Activated CD4-positive, alpha-beta memory T cell treated with anti-CD3 and anti-CD28 coated beads for 36 hours (primary cell): ENCODE measurements around the gene ENPP7. TPM values are rescaled to one million over a fixed set of nuclear protein-coding genes. Genes with fewer than 3 reads are reported as not detected.

ENCODE experiments used
- CTCF ChIA-PET: fragments of 350-600 bp; sonication (Branson Sonifier 250); formaldehyde crosslinking; loops from one replicate; lab custom pipeline; 2021; ENCODE audit warnings: antibody characterized with exemption, inconsistent platforms; lab: Charles Lee
- POLR2A ChIA-PET: fragments of 350-600 bp; sonication (Branson Sonifier 250); formaldehyde crosslinking; loops from one replicate; lab custom pipeline; 2021; ENCODE audit warnings: antibody characterized with exemption; lab: Charles Lee
- DNase-seq: peaks from one replicate; pipeline ENCODE4 v3.0.0-alpha.2; 2020
- H3K27ac Mint-ChIP-seq: one replicate; pipeline ENCODE4 v1.8.0; 2021; ENCODE audit warnings: mixed read lengths
- H3K27me3 Mint-ChIP-seq: one replicate; pipeline ENCODE4 v1.8.0; 2021; ENCODE audit warnings: mixed read lengths
- H3K36me3 Mint-ChIP-seq: one replicate; pipeline ENCODE4 v1.8.0; 2021; ENCODE audit warnings: mixed read lengths
- H3K4me1 Mint-ChIP-seq: one replicate; pipeline ENCODE4 v1.8.0; 2021; ENCODE audit warnings: low read depth, mixed read lengths
- H3K4me3 Mint-ChIP-seq: one replicate; pipeline ENCODE4 v1.8.0; 2021; ENCODE audit warnings: mild to moderate bottlenecking, mixed read lengths
- H3K9me3 Mint-ChIP-seq: one replicate; pipeline ENCODE4 v1.8.0; 2021; ENCODE audit warnings: mixed read lengths
- intact Hi-C: fragments of 100-400 bp; cut with micrococcal nuclease; formaldehyde crosslinking; loops from one replicate; pipeline ENCODE4 v1.15.1; 2023
- total RNA-seq, 2 experiments: library from RNA; stranded (reverse); gene quantifications; one replicate each; pipeline ENCODE4 v1.2.3, GENCODE V29; 2021

Gene ENPP7
- total RNA-seq, 2 experiments from 2014 or later: 0.10 TPM; not detected in 1

DNA sequence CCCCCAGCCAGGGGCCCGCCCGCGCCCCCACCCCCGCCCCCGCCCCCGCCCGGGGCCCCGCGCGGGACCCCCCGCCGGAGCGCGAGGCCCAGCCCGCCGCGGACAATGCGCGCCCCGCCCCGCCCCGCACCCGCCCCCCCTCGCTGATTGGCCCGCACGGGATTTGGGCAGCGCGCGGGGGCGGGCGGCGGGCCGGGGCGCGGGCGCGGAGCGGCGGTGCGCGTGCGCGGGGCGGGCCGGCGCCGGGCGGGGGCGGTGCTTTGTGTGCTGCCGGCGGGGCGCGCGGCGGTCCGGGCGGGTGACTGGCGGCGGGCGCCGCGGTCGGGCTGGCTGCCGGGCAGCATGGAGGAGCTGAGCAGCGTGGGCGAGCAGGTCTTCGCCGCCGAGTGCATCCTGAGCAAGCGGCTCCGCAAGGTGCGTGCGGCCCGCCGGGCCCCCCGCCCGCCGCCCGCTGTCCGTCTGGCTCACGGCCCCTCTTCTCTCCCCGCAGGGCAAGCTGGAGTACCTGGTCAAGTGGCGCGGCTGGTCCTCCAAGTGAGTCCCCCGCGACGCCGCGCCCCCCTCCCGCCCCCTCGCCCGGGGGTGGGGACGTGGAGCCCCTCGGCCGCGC lies 47.3 kb downstream of the ENPP7 start, which contains the start of gene CBX2:
Gene CBX2, plus strand, starts transcription at position 255 of the 610 bp plus-strand sequence. Its CDS starts 88 bp downstream, at position 343.
- POLR2A ChIA-PET: no interaction called here
- CTCF ChIA-PET: interaction anchor here (1.1 to 2.6 kb wide), 5 partner anchors 13 to 138 kb away, joined by 3 to 7 read pairs (median 3); no protein-coding TSS in a partner anchor
- Mint-ChIP-seq H3K9me3 (no peaks in the 10 kb centered on the region), H3K4me3 (peak within 1 kb of the TSS; percentile 77), H3K27me3 (peaks cover 71% of the 10 kb centered on the region), H3K4me1 (peaks cover 14% of the 10 kb centered on the region), H3K36me3 (no peaks in the 10 kb centered on the region), H3K27ac (peak within 1 kb of the TSS; percentile 47)
- DNase-seq: peak; percentile 86
- intact Hi-C loops: loop anchor here (2.0 kb wide), 1 partner anchor 31 kb away; no protein-coding TSS in a partner anchor

DNA sequence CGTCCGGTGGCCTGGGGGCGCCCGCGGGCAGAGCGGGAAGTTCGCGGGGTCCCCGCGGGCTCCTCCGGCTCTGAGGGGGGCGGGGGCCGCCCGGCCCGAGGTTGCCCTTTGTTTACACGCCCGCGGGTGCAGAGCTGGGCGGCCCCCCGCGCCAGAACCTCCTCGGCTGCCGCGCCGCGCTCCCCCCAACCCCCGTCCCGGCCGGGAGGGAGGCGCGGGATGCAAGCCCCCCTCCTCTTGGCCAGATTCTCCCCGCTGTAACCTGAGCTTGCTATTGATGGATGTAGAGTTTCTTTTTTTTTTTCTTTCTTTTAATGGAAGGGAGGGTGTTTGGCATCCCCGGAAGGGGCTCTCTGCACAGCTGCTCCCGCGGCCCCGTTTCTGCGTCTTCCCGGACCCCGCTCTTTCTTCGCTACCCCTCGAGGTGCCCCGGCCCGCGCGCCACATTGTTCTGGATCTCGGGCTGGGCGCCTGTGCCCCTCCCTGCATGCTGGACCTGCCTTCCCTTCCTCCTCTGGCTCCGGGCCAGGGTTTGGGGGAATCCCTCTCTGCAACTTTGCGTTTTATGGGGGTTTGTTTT lies 47.9 kb downstream of the ENPP7 start:
- H3K27me3 Mint-ChIP-seq: peaks cover 71% of the 10 kb centered on the region
- H3K4me1 Mint-ChIP-seq: peaks cover 14% of the 10 kb centered on the region
- H3K36me3 Mint-ChIP-seq: no peaks in the 10 kb centered on the region
- peak overlapping the region; percentile 47 for H3K27ac Mint-ChIP-seq
- peak; percentile 23 for DNase-seq
- no peaks in the 10 kb centered on the region for H3K9me3 Mint-ChIP-seq
- intact Hi-C loops: loop anchor here (2.0 kb wide), 1 partner anchor 32 kb away; no protein-coding TSS in a partner anchor
- ChIA-PET CTCF (interaction anchor here (1.1 to 2.6 kb wide), 4 partner anchors 11 to 33 kb away, joined by 3 to 7 read pairs (median 4); no protein-coding TSS in a partner anchor), POLR2A (no interaction called here)
- peak overlapping the region; percentile 77 for H3K4me3 Mint-ChIP-seq

DNA sequence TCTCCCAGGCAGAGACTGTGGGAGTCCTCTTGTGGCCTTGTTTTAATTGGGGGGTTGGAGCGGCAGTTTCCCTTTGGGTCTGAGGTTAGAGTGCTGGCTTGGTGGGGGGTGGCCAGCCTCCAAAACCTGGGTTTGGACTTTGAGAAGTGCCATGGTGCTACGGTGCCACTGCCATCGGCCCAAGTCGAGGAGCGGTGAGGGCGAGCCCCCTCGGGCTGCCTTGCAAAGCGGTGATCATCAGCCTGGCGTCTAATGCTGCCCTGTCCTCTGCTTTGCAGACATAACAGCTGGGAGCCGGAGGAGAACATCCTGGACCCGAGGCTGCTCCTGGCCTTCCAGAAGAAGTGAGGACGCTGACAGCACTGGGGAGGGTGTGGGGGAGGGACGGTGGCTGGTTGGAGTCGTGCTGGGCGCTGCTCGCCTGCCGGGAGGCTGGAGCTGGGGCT lies 48.4 kb downstream of the ENPP7 start:
- DNase-seq: no peak
- Mint-ChIP-seq H3K4me3 (peak overlapping the region; percentile 77), H3K4me1 (peaks cover 14% of the 10 kb centered on the region), H3K9me3 (no peaks in the 10 kb centered on the region), H3K27me3 (peaks cover 66% of the 10 kb centered on the region), H3K27ac (no peak overlapping the region), H3K36me3 (no peaks in the 10 kb centered on the region)
- ChIA-PET POLR2A (no interaction called here), CTCF (interaction anchor here (1.1 to 2.6 kb wide), 4 partner anchors 10 to 33 kb away, joined by 3 to 7 read pairs (median 4); no protein-coding TSS in a partner anchor)
- intact Hi-C loops: loop anchor here (2.0 kb wide), 1 partner anchor 32 kb away; no protein-coding TSS in a partner anchor

DNA sequence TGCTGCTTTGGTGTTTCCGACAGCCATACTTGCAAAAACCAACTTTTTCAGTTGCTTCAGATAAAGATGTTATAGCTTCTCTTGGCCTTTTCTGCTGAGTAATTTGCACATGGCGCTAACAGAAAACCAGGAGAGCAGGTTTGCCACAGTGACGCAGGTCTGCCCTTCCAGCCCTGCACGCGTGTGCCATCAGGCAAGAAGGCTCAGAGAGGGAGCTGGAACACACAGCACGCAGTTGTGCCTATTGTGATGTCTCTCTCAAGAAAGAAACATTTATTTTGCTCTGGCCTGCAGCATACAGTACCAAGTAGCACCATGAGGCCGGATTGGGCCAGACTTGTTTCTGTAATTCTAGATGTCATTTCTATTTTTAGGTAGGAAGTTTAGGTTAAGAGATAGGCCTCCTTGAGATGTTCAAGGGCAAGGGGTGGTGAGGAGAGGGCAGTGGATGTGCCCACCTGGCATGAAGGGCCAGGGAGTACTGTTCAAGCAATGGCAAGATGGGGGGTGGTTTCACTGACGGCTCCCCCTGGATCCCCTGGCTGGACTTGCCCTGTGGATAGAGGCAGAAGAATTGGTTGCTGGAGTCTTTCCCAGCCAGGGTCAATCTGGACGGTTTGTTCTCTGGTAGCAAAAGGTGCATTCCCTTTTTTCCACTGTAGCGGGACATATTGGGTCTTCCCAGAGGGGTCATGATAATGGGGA lies 49.1 kb downstream of the ENPP7 start:
- CTCF ChIA-PET: interaction anchor here (1.3 to 2.6 kb wide), 3 partner anchors 10 to 34 kb away, joined by 4 to 7 read pairs (median 5); no protein-coding TSS in a partner anchor
- POLR2A ChIA-PET: no interaction called here
- Mint-ChIP-seq H3K9me3 (no peaks in the 10 kb centered on the region), H3K27me3 (peaks cover 62% of the 10 kb centered on the region), H3K4me1 (peaks cover 14% of the 10 kb centered on the region), H3K27ac (no peak overlapping the region), H3K4me3 (no peak overlapping the region), H3K36me3 (no peaks in the 10 kb centered on the region)
- intact Hi-C loops: loop anchor here (2.0 kb wide), 1 partner anchor 33 kb away; no protein-coding TSS in a partner anchor
- DNase-seq: no peak

DNA sequence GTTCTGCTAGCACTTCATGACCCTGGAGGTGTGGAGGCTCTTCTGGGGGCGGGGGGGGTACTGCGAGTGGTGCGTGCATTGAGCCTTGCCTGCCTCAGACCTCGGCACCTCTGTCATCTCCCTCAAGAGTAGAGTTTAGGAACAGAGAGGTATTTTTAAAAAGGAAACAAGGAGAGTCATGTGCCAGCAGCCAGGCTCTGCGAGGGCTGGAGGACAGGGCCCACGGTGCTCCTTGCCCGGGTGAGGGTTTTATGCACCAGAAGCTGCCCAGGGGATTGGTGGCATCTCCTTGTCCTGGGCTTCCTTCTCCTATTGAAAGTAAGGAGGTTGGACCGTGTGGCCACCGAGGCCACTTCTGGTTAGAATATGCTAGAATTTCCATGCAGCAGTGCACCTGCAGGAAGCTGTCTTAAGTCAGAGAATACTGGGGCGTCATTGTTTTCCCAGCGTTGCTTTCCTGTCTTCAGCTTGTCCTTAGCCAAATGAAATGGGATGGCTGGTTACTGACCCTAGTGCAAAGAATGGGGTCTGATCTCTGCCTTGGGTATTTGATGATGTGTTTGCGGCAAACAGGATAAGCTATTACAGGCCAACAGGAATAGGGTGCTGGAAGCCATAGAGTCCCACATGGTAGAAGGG lies 50.4 kb downstream of the ENPP7 start:
- Mint-ChIP-seq H3K27ac (no peak overlapping the region), H3K4me3 (no peak overlapping the region)

DNA sequence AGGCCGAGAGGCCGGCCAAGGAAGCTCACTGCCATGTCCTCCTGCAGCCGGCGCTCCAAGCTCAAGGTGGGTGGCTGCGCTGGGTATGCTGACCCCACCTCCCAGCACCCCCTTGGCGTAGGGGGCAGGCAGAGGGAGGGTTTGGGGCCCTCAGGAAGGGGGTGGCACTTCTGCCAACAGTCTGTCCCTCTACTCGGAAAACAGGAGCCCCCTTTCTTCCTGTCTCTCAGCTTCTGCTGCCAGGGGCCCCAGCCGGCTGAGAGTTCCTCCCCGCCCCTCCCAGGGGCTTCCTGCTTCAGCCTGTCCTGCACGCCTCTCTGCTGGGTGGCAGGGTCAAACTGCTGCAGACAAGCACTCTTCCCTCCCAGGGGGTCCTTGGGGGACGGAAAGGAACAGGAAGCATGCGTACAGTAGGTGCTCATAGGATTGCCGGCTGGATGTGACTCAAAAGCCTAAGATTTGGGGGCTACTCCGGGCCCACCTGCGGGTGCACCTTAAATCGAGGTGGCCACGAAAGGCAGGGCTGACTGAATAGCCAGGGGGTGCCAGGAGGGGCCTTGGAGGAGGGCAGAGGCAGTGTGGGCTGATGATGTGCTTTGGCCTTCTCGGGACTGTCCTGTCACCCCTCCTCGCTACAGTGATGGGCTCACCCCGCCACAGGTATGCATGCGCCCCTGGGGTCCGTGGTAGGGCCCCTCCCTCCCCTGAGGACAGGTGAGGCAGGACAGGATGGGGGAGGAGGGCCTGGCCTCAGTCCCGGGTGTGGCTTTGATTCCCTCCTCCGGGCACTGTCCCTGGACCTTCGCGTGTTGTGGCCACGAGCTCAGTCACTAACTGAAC lies 51.2 kb downstream of the ENPP7 start:
- H3K27me3 Mint-ChIP-seq: peaks cover 56% of the 10 kb centered on the region
- no peaks in the 10 kb centered on the region for H3K36me3 Mint-ChIP-seq
- ChIA-PET POLR2A (no interaction called here), CTCF (no interaction called here)
- no peak overlapping the region for H3K4me3 Mint-ChIP-seq
- no peaks in the 10 kb centered on the region for H3K9me3 Mint-ChIP-seq
- DNase-seq: no peak
- peaks cover 11% of the 10 kb centered on the region for H3K4me1 Mint-ChIP-seq
- intact Hi-C loops: no loop called here
- no peak overlapping the region for H3K27ac Mint-ChIP-seq

More for the DNA sequence above, 50.4 kb downstream of the ENPP7 start:
- peaks cover 58% of the 10 kb centered on the region for H3K27me3 Mint-ChIP-seq
- no peak for DNase-seq
- ChIA-PET POLR2A (no interaction called here), CTCF (no interaction called here)
- peaks cover 14% of the 10 kb centered on the region for H3K4me1 Mint-ChIP-seq
- H3K9me3 Mint-ChIP-seq: no peaks in the 10 kb centered on the region
- intact Hi-C loops: no loop called here
- H3K36me3 Mint-ChIP-seq: no peaks in the 10 kb centered on the region

DNA sequence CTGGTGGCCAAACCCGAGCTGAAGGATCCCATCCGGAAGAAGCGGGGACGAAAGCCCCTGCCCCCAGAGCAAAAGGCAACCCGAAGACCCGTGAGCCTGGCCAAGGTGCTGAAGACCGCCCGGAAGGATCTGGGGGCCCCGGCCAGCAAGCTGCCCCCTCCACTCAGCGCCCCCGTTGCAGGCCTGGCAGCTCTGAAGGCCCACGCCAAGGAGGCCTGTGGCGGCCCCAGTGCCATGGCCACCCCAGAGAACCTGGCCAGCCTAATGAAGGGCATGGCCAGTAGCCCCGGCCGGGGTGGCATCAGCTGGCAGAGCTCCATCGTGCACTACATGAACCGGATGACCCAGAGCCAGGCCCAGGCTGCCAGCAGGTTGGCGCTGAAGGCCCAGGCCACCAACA lies 53.1 kb downstream of the ENPP7 start:
- CTCF ChIA-PET: interaction anchor here (0.9 kb wide), 1 partner anchor 51 kb away, joined by 3 read pairs; no protein-coding TSS in a partner anchor
- POLR2A ChIA-PET: no interaction called here
- intact Hi-C loops: no loop called here
- peaks cover 3% of the 10 kb centered on the region for H3K4me1 Mint-ChIP-seq
- H3K36me3 Mint-ChIP-seq: no peaks in the 10 kb centered on the region
- DNase-seq: no peak
- no peaks in the 10 kb centered on the region for H3K9me3 Mint-ChIP-seq
- H3K27me3 Mint-ChIP-seq: peaks cover 59% of the 10 kb centered on the region
- no peak overlapping the region for H3K4me3 Mint-ChIP-seq
- H3K27ac Mint-ChIP-seq: no peak overlapping the region

DNA sequence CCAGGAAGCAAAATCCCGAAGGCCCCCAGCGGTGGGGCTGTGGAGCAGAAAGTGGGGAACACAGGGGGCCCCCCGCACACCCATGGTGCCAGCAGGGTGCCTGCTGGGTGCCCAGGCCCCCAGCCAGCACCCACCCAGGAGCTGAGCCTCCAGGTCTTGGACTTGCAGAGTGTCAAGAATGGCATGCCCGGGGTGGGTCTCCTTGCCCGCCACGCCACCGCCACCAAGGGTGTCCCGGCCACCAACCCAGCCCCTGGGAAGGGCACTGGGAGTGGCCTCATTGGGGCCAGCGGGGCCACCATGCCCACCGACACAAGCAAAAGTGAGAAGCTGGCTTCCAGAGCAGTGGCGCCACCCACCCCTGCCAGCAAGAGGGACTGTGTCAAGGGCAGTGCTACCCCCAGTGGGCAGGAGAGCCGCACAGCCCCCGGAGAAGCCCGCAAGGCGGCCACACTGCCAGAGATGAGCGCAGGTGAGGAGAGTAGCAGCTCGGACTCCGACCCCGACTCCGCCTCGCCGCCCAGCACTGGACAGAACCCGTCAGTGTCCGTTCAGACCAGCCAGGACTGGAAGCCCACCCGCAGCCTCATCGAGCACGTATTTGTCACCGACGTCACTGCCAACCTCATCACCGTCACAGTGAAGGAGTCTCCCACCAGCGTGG lies 53.7 kb downstream of the ENPP7 start:
- intact Hi-C loops: no loop called here
- ChIA-PET CTCF (interaction anchor here (0.9 kb wide), 1 partner anchor 51 kb away, joined by 3 read pairs; no protein-coding TSS in a partner anchor), POLR2A (no interaction called here)
- H3K4me3 Mint-ChIP-seq: no peak overlapping the region
- no peak for DNase-seq
- no peaks in the 10 kb centered on the region for H3K36me3 Mint-ChIP-seq
- H3K4me1 Mint-ChIP-seq: no peaks in the 10 kb centered on the region
- H3K27me3 Mint-ChIP-seq: peaks cover 57% of the 10 kb centered on the region
- no peaks in the 10 kb centered on the region for H3K9me3 Mint-ChIP-seq
- no peak overlapping the region for H3K27ac Mint-ChIP-seq

DNA sequence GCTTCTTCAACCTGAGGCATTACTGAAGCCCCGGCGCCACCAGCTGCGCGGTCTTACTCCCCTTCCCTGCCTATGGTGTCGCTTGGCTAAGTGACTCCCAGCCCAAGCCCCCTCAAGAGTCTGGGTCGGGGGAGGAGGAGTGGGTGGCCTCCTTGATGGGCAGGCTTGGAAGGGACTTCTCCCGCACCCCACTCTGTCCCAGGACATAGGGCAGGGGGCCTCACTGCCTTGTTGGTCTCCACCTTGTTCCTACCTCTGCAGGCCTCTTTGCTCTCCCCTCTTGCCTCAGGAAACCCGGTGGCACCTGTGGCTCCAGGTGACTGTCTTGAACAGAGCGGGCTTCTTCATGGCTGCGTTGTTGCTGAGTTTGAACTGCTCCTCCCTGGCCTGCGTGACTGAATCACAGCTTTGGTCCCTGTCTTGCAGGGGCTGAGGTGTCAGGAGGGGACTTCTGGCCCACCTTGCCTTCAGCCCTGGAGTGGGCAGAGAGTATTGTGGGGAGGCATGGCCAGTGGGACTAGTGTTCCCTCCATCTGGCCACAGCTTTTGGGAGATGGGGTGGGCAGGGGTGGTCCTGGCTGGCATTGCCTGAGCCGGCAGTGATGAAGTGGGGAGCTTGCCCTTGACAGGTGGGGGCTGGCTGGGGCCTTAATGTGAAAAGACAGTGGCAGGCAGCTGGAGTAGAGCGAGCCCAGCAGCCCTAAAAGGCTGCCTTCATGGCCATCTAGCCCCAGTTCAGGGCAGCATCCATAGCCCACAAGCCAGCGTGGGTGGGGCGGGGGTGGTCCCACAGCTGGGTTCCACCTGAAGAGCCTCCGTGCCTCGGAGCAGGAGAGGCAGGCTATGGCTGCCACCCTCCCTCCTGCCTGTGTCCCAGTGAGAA lies 54.5 kb downstream of the ENPP7 start:
- intact Hi-C loops: no loop called here
- ChIA-PET CTCF (interaction anchor here (0.9 kb wide), 1 partner anchor 50 kb away, joined by 3 read pairs; no protein-coding TSS in a partner anchor), POLR2A (no interaction called here)
- Mint-ChIP-seq H3K9me3 (no peaks in the 10 kb centered on the region), H3K27me3 (peaks cover 52% of the 10 kb centered on the region), H3K27ac (no peak overlapping the region), H3K36me3 (no peaks in the 10 kb centered on the region), H3K4me1 (no peaks in the 10 kb centered on the region), H3K4me3 (no peak overlapping the region)
- no peak for DNase-seq
